ENCODE measurements around the gene ZNF512B.

ZNF512B gene

GRCh38 chr20:63955281-63955826 is 14.4 kb downstream of the ZNF512B start (continued):
- TF ChIP-seq ZBTB26 (tag by site-specific recombination; optimal IDR thresholded peaks at IDR 0.05) (no peak), KLF8 (tag by site-specific recombination; IDR thresholded peaks at IDR 0.05) (no peak), ZNF239 (tag by site-specific recombination; IDR thresholded peaks at IDR 0.05) (no peak), KLF1 (tag by site-specific recombination; IDR thresholded peaks at IDR 0.05) (no peak; the same call in 1 of the 2 replicates), ZNF433 (tag by site-specific recombination; IDR thresholded peaks at IDR 0.05; ENCODE audit: low read depth) (no peak), ZNF394 (tag by site-specific recombination; IDR thresholded peaks at IDR 0.05; ENCODE audit: borderline replicate concordance) (no peak), ZNF311 (tag by site-specific recombination; IDR thresholded peaks at IDR 0.05; ENCODE audit: borderline replicate concordance) (no peak), ZNF335 (tag by site-specific recombination; conservative IDR thresholded peaks at IDR 0.05) (0 out of 2 replicates have a peak, but pooled peaks have one; percentile 73), SETDB1 (IDR thresholded peaks at IDR 0.05; ENCODE audit: insufficient read length, low read length) (no peak), ZNF221 (tag by site-specific recombination; IDR thresholded peaks at IDR 0.05; ENCODE audit: borderline replicate concordance) (no peak), ZNF24 (tag by site-specific recombination; IDR thresholded peaks at IDR 0.05) (no peak), ZNF37A (tag by site-specific recombination; IDR thresholded peaks at IDR 0.05) (no peak), ZNF660 (tag by site-specific recombination; IDR thresholded peaks at IDR 0.05) (no peak), ZIC2 (tag by site-specific recombination; IDR thresholded peaks at IDR 0.05) (peak; percentile 78), ZNF16 (tag by site-specific recombination; IDR thresholded peaks at IDR 0.05; ENCODE audit: low read depth) (no peak), ZNF266 (tag by site-specific recombination; IDR thresholded peaks at IDR 0.05; ENCODE audit: low read depth) (no peak), ZNF677 (tag by site-specific recombination; IDR thresholded peaks at IDR 0.05) (peak; percentile 53; the same call in 1 of the 2 replicates), GLI2 (tag by site-specific recombination; IDR thresholded peaks at IDR 0.05; ENCODE audit: borderline replicate concordance, low read depth) (no peak), ZNF518A (tag by site-specific recombination; conservative IDR thresholded peaks at IDR 0.05; ENCODE audit: low read depth) (no peak), ZNF23 (tag by site-specific recombination; IDR thresholded peaks at IDR 0.05; ENCODE audit: borderline replicate concordance) (no peak), HOXC10 (CRISPR knock-in tag; IDR thresholded peaks at IDR 0.05) (no peak), ZNF155 (tag by site-specific recombination; IDR thresholded peaks at IDR 0.05) (no peak), ZNF621 (tag by site-specific recombination; IDR thresholded peaks at IDR 0.05) (no peak), GLIS1 (tag by site-specific recombination; IDR thresholded peaks at IDR 0.05) (peak; percentile 49), ZNF169 (tag by site-specific recombination; IDR thresholded peaks at IDR 0.05) (no peak), HOXD13 (CRISPR knock-in tag; IDR thresholded peaks at IDR 0.05; ENCODE audit: borderline replicate concordance) (no peak), GLIS2 (tag by site-specific recombination; IDR thresholded peaks at IDR 0.05) (no peak; the same call in 1 of the 2 replicates), ZNF639 (tag by site-specific recombination; IDR thresholded peaks at IDR 0.05) (no peak), ZXDB (tag by site-specific recombination; IDR thresholded peaks at IDR 0.05) (no peak), ZNF561 (tag by site-specific recombination; IDR thresholded peaks at IDR 0.05; ENCODE audit: borderline replicate concordance) (peak; percentile 39; the same call in 1 of the 2 replicates)
- TF ChIP-seq, protein P1, sequence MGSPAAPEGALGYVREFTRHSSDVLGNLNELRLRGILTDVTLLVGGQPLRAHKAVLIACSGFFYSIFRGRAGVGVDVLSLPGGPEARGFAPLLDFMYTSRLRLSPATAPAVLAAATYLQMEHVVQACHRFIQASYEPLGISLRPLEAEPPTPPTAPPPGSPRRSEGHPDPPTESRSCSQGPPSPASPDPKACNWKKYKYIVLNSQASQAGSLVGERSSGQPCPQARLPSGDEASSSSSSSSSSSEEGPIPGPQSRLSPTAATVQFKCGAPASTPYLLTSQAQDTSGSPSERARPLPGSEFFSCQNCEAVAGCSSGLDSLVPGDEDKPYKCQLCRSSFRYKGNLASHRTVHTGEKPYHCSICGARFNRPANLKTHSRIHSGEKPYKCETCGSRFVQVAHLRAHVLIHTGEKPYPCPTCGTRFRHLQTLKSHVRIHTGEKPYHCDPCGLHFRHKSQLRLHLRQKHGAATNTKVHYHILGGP (tag by site-specific recombination; IDR thresholded peaks at IDR 0.05) = no peak
- TF ChIP-seq, protein P2, sequence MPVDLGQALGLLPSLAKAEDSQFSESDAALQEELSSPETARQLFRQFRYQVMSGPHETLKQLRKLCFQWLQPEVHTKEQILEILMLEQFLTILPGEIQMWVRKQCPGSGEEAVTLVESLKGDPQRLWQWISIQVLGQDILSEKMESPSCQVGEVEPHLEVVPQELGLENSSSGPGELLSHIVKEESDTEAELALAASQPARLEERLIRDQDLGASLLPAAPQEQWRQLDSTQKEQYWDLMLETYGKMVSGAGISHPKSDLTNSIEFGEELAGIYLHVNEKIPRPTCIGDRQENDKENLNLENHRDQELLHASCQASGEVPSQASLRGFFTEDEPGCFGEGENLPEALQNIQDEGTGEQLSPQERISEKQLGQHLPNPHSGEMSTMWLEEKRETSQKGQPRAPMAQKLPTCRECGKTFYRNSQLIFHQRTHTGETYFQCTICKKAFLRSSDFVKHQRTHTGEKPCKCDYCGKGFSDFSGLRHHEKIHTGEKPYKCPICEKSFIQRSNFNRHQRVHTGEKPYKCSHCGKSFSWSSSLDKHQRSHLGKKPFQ (tag by site-specific recombination; IDR thresholded peaks at IDR 0.05) = no peak

Measured in HEK293 (cell line).